GM23248 (cell line): ENCODE results near the gene IGFBP3. TPM values are rescaled to one million over a fixed set of nuclear protein-coding genes. Genes with fewer than 3 reads are reported as not detected.

Source experiments
- DNase-seq: peaks from one replicate; pipeline ENCODE4 v3.0.0-alpha.2; 2015
- H2AFZ ChIP-seq: fragments of 200-600 bp; sonication (generic); 2 replicates; pipeline ENCODE4 v1.6.1; 2016; ENCODE audit warnings: antibody characterized with exemption
- H3F3A ChIP-seq: fragments of 200-600 bp; sonication (generic); 2 replicates; pipeline ENCODE4 v1.6.1; 2016; ENCODE audit warnings: mild to moderate bottlenecking, antibody characterized with exemption, mixed run types; ENCODE audit not compliant: insufficient read depth
- H3K27ac ChIP-seq: fragments of 200-600 bp; sonication (generic); 2 replicates; pipeline ENCODE4 v1.5.1; 2016; ENCODE audit warnings: mild to moderate bottlenecking
- H3K27me3 ChIP-seq: fragments of 200-600 bp; sonication (generic); replicated peaks from 2 replicates; pipeline ENCODE4 v1.6.1; 2016; ENCODE audit warnings: mild to moderate bottlenecking; ENCODE audit not compliant: insufficient read depth
- H3K36me3 ChIP-seq: fragments of 200-600 bp; sonication (generic); 2 replicates; pipeline ENCODE4 v1.6.1; 2016; ENCODE audit warnings: low read depth, mild to moderate bottlenecking
- H3K4me1 ChIP-seq: fragments of 200-600 bp; sonication (generic); 2 replicates; pipeline ENCODE4 v1.6.1; 2016; ENCODE audit warnings: mild to moderate bottlenecking; ENCODE audit not compliant: insufficient read depth
- H3K4me2 ChIP-seq: fragments of 200-600 bp; sonication (generic); one replicate; pipeline ENCODE4 v1.6.1; 2016; ENCODE audit warnings: mild to moderate bottlenecking; ENCODE audit not compliant: unreplicated experiment
- H3K4me3 ChIP-seq: fragments of 200-600 bp; sonication (generic); 2 replicates; pipeline ENCODE4 v1.5.1; 2016; ENCODE audit warnings: mild to moderate bottlenecking
- H3K79me2 ChIP-seq: fragments of 200-600 bp; sonication (generic); 2 replicates; pipeline ENCODE4 v1.6.1; 2016; ENCODE audit warnings: mild to moderate bottlenecking; ENCODE audit not compliant: insufficient read depth
- H3K9ac ChIP-seq: fragments of 200-600 bp; sonication (generic); 2 replicates; pipeline ENCODE4 v1.6.1; 2016; ENCODE audit warnings: mild to moderate bottlenecking
- H3K9me2 ChIP-seq: fragments of 200-600 bp; sonication (generic); 2 replicates; pipeline ENCODE4 v1.6.1; 2016; ENCODE audit warnings: mixed run types, mild to moderate bottlenecking, moderate library complexity; ENCODE audit not compliant: insufficient read depth
- H3K9me3 ChIP-seq: fragments of 200-600 bp; sonication (generic); one replicate; pipeline ENCODE4 v1.6.1; 2017; ENCODE audit warnings: low read depth
- H4K20me1 ChIP-seq: fragments of 200-600 bp; sonication (generic); 2 replicates; pipeline ENCODE4 v1.6.0; 2016; ENCODE audit not compliant: insufficient read depth
- EZH2 ChIP-seq: fragments of 200-600 bp; sonication (generic); IDR thresholded peaks from 2 replicates; pipeline ENCODE4 v1.6.1; 2018; ENCODE audit warnings: antibody characterized with exemption, mild to moderate bottlenecking; ENCODE audit not compliant: insufficient read depth, poor library complexity, severe bottlenecking
- EZH2phosphoT487 ChIP-seq: fragments of 200-600 bp; sonication (generic); IDR thresholded peaks from 2 replicates; pipeline ENCODE4 v1.6.1; 2018; ENCODE audit warnings: antibody characterized with exemption, moderate library complexity, mild to moderate bottlenecking, low read depth; ENCODE audit not compliant: insufficient read depth
- WGBS, 2 experiments: methylation state at CpG; one replicate each; pipeline ENCODE4 v1.1.6; 2015 to 2017; ENCODE audit warnings: low lambda C conversion rate in 2 of 2, low coverage in 1 of 2; ENCODE audit errors: missing lambda C conversion rate in 2 of 2; 5-methylcytosine and 5-hydroxymethylcytosine counted together
- in situ Hi-C: fragments of 300-500 bp; cut with MboI; formaldehyde crosslinking; loops from 2 replicates; pipeline ENCODE4 v1.15.0; 2020
- polyA plus RNA-seq: library from polyadenylated mRNA; unstranded; fragments of >200 nt; fragmentation: Nextera tagmentation; extraction: Ambion mirVana; gene quantifications from 2 replicates; pipeline ENCODE4 v1.2.1, GENCODE V29; 2016
- total RNA-seq: library from RNA; depleted of rRNA; stranded (reverse); fragments of >200 nt; shearing (Covaris generic); gene quantifications from 2 replicates; pipeline ENCODE4 v1.2.3, GENCODE V29; 2014

Gene IGFBP3
- total and polyA plus RNA-seq, 2 experiments from 2014 or later: 17,437 to 29,310 TPM

DNA sequence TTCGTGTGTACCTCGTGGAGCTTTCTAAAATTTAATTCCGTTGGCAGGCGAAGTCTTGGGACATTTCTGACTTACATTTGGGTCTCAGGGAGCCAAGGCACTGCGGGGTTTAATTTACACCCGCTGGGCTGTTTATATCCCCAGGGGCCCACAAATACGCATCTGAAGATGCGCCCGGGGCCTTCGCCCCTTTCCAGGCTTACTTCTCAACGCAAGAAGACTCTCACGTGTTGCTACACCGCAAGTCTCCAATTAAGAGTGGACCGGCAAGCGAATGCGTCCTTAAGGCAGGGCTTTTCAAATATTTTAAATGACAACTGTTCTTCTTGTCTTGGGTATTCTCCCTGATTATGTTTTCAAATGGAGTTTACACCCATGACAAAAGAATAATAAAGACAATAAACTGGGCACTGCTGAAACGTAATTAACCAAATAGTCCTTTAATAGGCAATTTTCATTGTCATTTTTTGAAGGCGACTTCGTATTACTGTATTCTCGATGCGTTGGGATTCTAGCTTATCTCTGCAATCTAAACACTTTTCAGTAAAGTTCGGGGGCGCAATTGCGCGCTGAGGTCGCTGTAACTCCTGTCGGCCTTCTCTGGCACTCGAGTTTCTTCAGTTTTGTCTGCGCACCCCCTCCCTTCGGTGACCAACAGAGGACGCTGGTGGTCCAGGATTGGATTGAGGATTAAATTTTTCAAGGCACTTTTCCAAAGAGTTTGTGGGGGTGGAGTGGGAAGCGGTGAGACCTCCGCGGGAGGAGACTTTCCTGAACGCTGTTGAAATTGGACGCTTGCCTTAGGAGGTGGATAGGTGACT lies 837 bp upstream of the IGFBP3 start:
- Histone ChIP-seq H3K9ac (peak overlapping the region; percentile 96), H3K9me3 (no peaks in the 10 kb centered on the region), H4K20me1 (peaks cover 17% of the 10 kb centered on the region), H3K27me3 (no peaks in the 10 kb centered on the region), H3K79me2 (peaks cover 40% of the 10 kb centered on the region), H3K4me1 (peaks cover 33% of the 10 kb centered on the region), H3F3A (peaks cover 68% of the 10 kb centered on the region), H3K9me2 (no peaks in the 10 kb centered on the region), H2AFZ (peak overlapping the region; percentile 49), H3K36me3 (peaks cover 35% of the 10 kb centered on the region), H3K4me3 (peak overlapping the region; percentile 99), H3K27ac (peak overlapping the region; percentile 75), H3K4me2 (peak overlapping the region; percentile 95)
- in situ Hi-C loops: loop anchor here (5.0 to 25.0 kb wide), 4 partner anchors 430 to 1265 kb away; no protein-coding TSS in a partner anchor
- peak; percentile 86 for DNase-seq
- TF ChIP-seq EZH2 (no peak), EZH2phosphoT487 (no peak)
- 2 to 3% methylated on average over 36 of the region's 36 CpGs for WGBS, 2 experiments

DNA sequence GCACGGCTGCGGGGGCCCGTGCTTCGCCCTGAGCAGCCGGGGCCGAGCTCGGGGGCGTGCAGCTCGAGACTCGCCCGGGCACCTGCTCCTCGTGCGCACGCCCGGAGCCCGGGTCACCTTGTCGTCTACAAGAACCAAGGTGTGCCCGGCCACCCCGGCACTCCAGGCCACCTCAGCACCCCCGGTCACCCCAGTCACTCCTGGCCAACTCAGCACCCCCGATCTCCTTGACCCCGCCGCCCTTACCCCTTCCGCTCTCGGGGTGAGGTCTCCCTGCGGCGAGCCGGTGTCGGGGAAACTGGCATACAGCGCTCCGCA lies 268 bp upstream of the IGFBP3 start:
- H3K4me3 ChIP-seq: peak overlapping the region; percentile 99
- peaks cover 74% of the 10 kb centered on the region for H3F3A ChIP-seq
- H3K27me3 ChIP-seq: no peaks in the 10 kb centered on the region
- H3K4me2 ChIP-seq: peak overlapping the region; percentile 95
- H4K20me1 ChIP-seq: peaks cover 17% of the 10 kb centered on the region
- TF ChIP-seq EZH2phosphoT487 (no peak), EZH2 (no peak)
- H3K9me3 ChIP-seq: no peaks in the 10 kb centered on the region
- H3K4me1 ChIP-seq: peaks cover 37% of the 10 kb centered on the region
- 4% methylated on average over 11 to 30 of the region's 31 CpGs for WGBS, 2 experiments
- H2AFZ ChIP-seq: peak overlapping the region; percentile 49
- no peaks in the 10 kb centered on the region for H3K9me2 ChIP-seq
- H3K27ac ChIP-seq: peak overlapping the region; percentile 75
- in situ Hi-C loops: loop anchor here (5.0 to 25.0 kb wide), 4 partner anchors 431 to 1266 kb away; no protein-coding TSS in a partner anchor
- no peak for DNase-seq
- H3K36me3 ChIP-seq: peaks cover 41% of the 10 kb centered on the region
- peak overlapping the region; percentile 96 for H3K9ac ChIP-seq
- peaks cover 46% of the 10 kb centered on the region for H3K79me2 ChIP-seq

DNA sequence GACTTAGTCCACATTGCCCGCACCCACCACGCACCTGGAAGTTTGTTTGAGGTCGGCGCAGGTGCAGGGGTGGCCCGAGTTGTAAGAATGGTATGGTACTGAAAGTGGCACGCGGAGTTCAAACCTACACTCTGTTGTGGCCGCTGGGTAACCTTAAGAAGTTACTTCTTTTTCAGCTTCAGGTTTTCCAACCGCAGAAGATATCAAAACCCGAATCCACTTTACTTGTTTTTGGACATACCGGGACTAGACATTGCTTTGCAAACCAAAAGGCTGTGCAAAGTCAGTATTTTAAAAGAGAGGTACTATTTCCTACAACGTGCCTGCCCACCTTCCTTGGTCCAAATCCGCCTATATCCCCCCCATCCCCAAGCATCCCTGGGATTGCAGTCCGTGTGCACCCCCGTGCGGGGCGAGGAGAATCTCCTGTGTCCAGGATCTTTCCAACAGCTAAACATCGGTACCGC lies 1.0 kb downstream of the IGFBP3 start:
- H3K79me2 ChIP-seq: peaks cover 53% of the 10 kb centered on the region
- H3K4me2 ChIP-seq: peak overlapping the region; percentile 95
- peaks cover 86% of the 10 kb centered on the region for H3F3A ChIP-seq
- no peaks in the 10 kb centered on the region for H3K9me2 ChIP-seq
- no peaks in the 10 kb centered on the region for H3K27me3 ChIP-seq
- H2AFZ ChIP-seq: no peak overlapping the region
- peaks cover 17% of the 10 kb centered on the region for H4K20me1 ChIP-seq
- in situ Hi-C loops: loop anchor here (5.0 to 25.0 kb wide), 4 partner anchors 432 to 1267 kb away; no protein-coding TSS in a partner anchor
- H3K27ac ChIP-seq: peak overlapping the region; percentile 75
- peaks cover 38% of the 10 kb centered on the region for H3K4me1 ChIP-seq
- peak; percentile 35 for DNase-seq
- no peak for TF ChIP-seq EZH2phosphoT487
- no peak for TF ChIP-seq EZH2
- peaks cover 54% of the 10 kb centered on the region for H3K36me3 ChIP-seq
- H3K4me3 ChIP-seq: peak overlapping the region; percentile 99
- WGBS, 2 experiments: 1 to 2% methylated on average over 19 of the region's 19 CpGs
- H3K9ac ChIP-seq: peak overlapping the region; percentile 96
- H3K9me3 ChIP-seq: no peaks in the 10 kb centered on the region

DNA sequence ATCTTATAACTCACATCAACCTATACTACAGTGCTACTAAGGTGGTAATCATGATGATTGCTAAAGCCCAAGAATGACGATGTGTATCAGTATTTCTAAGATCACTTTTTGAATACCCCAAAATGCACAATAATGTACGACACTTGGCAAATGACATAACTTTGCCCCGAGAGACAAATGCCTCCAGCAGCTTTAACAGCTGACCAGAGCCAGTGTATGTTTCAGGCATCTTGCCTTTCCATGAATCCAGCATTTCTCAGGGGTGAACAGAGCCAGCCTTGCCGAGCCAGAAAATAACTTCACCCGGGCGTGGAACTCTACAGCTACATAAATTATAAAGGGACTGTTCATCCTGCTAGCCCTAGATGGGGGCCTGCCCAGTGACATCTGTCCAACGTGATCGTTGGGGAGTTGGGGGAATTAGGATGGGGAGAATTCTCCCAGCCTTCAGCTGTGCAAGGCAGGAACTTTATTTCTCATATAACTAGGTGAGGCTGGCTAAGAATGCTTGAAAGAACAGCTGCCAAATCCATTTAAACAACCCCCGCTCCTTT lies 1.8 kb downstream of the IGFBP3 start:
- peak overlapping the region; percentile 96 for H3K9ac ChIP-seq
- whole genome bisulfite sequencing, 2 experiments: 2 to 4% methylated on average over 9 of the region's 9 CpGs

More for the DNA sequence above, 1.8 kb downstream of the IGFBP3 start:
- DNase-seq: peak; percentile 44
- Histone ChIP-seq H2AFZ (no peak overlapping the region), H4K20me1 (peaks cover 21% of the 10 kb centered on the region), H3K9me3 (no peaks in the 10 kb centered on the region), H3K27ac (peak overlapping the region; percentile 75), H3K9me2 (no peaks in the 10 kb centered on the region), H3F3A (peaks cover 86% of the 10 kb centered on the region), H3K4me2 (peak overlapping the region; percentile 95), H3K27me3 (no peaks in the 10 kb centered on the region), H3K4me1 (peaks cover 31% of the 10 kb centered on the region), H3K4me3 (peak overlapping the region; percentile 99), H3K79me2 (peaks cover 53% of the 10 kb centered on the region), H3K36me3 (peaks cover 61% of the 10 kb centered on the region)
- no peak for TF ChIP-seq EZH2
- TF ChIP-seq EZH2phosphoT487: no peak
- in situ Hi-C loops: loop anchor here (25.0 kb wide), 2 partner anchors 818 to 1268 kb away; no protein-coding TSS in a partner anchor
